Heart left ventricle (tissue), 16 donors: ENCODE measurements around the gene RAD54L. TPM values are rescaled to one million over a fixed set of nuclear protein-coding genes. Genes with fewer than 3 reads are reported as not detected.

Experiments used
- ATAC-seq, 4 donors: fragments of 200-7000 bp; cut with Tn5 transposase; one replicate each; pipeline ENCODE4 v1.9.1; 2020 to 2022; ENCODE audit warnings: moderate library complexity in 4 of 4, mild to moderate bottlenecking in 3 of 4, moderate number of reproducible peaks in 1 of 4
- DNase-seq, 5 donors: peaks; one replicate each; pipeline ENCODE4 v3.0.0-alpha.2; 2020
- H3K27ac ChIP-seq, 12 donors: fragments of 200-600 bp; sonication (generic) in 4 of 12; one replicate each; pipeline versions ENCODE4 v1.5.0 to v1.8.0; 2016 to 2022; ENCODE audit warnings: mild to moderate bottlenecking in 2 of 12
- H3K27me3 ChIP-seq, 9 donors: fragments of 200-600 bp; sonication (generic) in 2 of 9; one replicate each; pipeline versions ENCODE4 v1.5.1 to v1.8.0; 2016 to 2022; ENCODE audit warnings: mild to moderate bottlenecking in 3 of 9
- H3K36me3 ChIP-seq, 9 donors: fragments of 200-600 bp; sonication (generic) in 2 of 9; one replicate each; pipeline versions ENCODE4 v1.5.0 to v1.8.0; 2018 to 2022; ENCODE audit warnings: mild to moderate bottlenecking in 2 of 9
- H3K4me1 ChIP-seq, 12 donors: fragments of 200-600 bp; sonication (generic) in 4 of 12; one replicate each; pipeline versions ENCODE4 v1.5.0 to v1.8.0; 2016 to 2022; ENCODE audit warnings: mild to moderate bottlenecking in 3 of 12
- H3K4me3 ChIP-seq, 12 donors: fragments of 200-600 bp; sonication (generic) in 4 of 12; one replicate each; pipeline versions ENCODE4 v1.5.0 to v1.8.0; 2017 to 2022; ENCODE audit warnings: mild to moderate bottlenecking in 9 of 12, moderate library complexity in 4 of 12
- H3K9me3 ChIP-seq, 12 donors: fragments of 200-600 bp; sonication (generic) in 4 of 12; one replicate each; pipeline versions ENCODE4 v1.5.0 to v1.8.0; 2016 to 2022; ENCODE audit warnings: mild to moderate bottlenecking in 1 of 12
- CTCF ChIP-seq, 12 donors: fragments of 200-600 bp; sonication (generic) in 4 of 12; IDR thresholded peaks; one replicate each; pipeline versions ENCODE4 v1.5.0 to v1.8.0; 2018 to 2022; ENCODE audit warnings: antibody characterized with exemption in 12 of 12, mild to moderate bottlenecking in 5 of 12
- POLR2A ChIP-seq, 2 donors: fragments of 450-650 bp; IDR thresholded peaks; one replicate each; pipeline ENCODE4 v1.6.1; 2017; ENCODE audit warnings: antibody characterized with exemption in 2 of 2, mild to moderate bottlenecking in 2 of 2, moderate library complexity in 2 of 2
- WGBS, 4 donors: extraction: QIAGEN DNeasy Blood & Tissue Kit in 2 of 4; methylation state at CpG; one replicate each; pipeline versions ENCODE4 v1.1.5 to v1.1.7; 2013 to 2018; 5-methylcytosine and 5-hydroxymethylcytosine counted together
- intact Hi-C, 10 donors: fragments of 100-400 bp; cut with DNase I; formaldehyde crosslinking; loops; one replicate each; pipeline versions ENCODE4 v1.11.1 to v1.14.2; 2022
- polyA plus RNA-seq, 2 donors: library from polyadenylated mRNA; stranded (reverse); fragments of 200-250 nt; gene quantifications; one replicate each; pipeline ENCODE4 v1.2.3, GENCODE V29; 2013
- total RNA-seq, 9 donors: library from RNA; depleted of rRNA in 2 of 9; stranded (reverse); fragments of >200 nt in 2 of 9; fragmentation: NEBNext Ultra II Directional in 3 of 9; extraction: Animal tissue kit (Norgen Biotek cat#: 25700) in 3 of 9; gene quantifications; one replicate each; pipeline versions ENCODE4 v1.1.0 to v1.2.4, GENCODE V29; 2016 to 2023
- donor health status: ischemic (EF 13 %, LVEDD 7.1; RV severe dilation, severe dysfunction).
- donor health status: healthy with polysubstance abuse.
- donor health status: DM: no; HTN: yes; CAD: no.
- donor health status: DM: no; HTN: no; CAD: no.
- donor health status: ischemic (EF 25% LVEDD 6.9; RV normal size, moderate dysfunction).
- donor health status: ischemic (EF 25% LVEDD 5.7; RV mildly dilated, moderate dysfunction).
- donor health status: healthy.
- donor health status: DM: yes; HTN: yes; CAD: no.
- donor health status: ischemic (EF 35%, LVEDD 5.7; RV mildly dilated, moderate dysfunction).
- donor health status: nonischemic (EF 11% LVEDD 7.7; RV severe dilation, severe dysfunction).
- donor health status: DM: yes; HTN: yes; CAD: no.
- donor health status: PGD.
- donor health status: ischemic (EF 29% LVEDD 5.4; RV normal size, mild dysfunction).
- donor health status: nonischemic (EF 23%, LVEDD 6.1; RV moderate dilation, normal function).

RAD54L gene
- total and polyA plus RNA-seq, 11 donors, result 0.30 to 4.0 (median 0.72) TPM; not detected in 1

GRCh38 chr1:46277658-46278373 is 30.3 kb downstream of the RAD54L start:
- DNase-seq, result no peak
- H3K36me3 ChIP-seq, result peaks cover 0 to 59% (median 50%) of the 10 kb centered on the region in 9 donors
- H3K27ac ChIP-seq, result no peak overlapping the region
- no peak for TF ChIP-seq CTCF (IDR thresholded peaks at IDR 0.05)
- no peak overlapping the region for H3K4me3 ChIP-seq
- ATAC-seq, result peak in 1 of 4 donors; percentile 21
- H3K9me3 ChIP-seq, result no peaks in the 10 kb centered on the region
- intact Hi-C loops, result no loop called here
- no peaks in the 10 kb centered on the region for H3K4me1 ChIP-seq
- H3K27me3 ChIP-seq, result no peaks in the 10 kb centered on the region
- 66 to 72% (median 69%) methylated on average over 13 to 14 of the region's 14 CpGs for WGBS, 4 donors

- H3K36me3 ChIP-seq, result peaks cover 0 to 67% (median 60%) of the 10 kb centered on the region in 9 donors
- 81 to 91% (median 87%) methylated on average over 7 to 12 of the region's 12 CpGs for WGBS, 4 donors
- DNase-seq (no peak), ATAC-seq (no peak)
- H3K27me3 ChIP-seq, result no peaks in the 10 kb centered on the region
- no peak overlapping the region for H3K4me3 ChIP-seq
- intact Hi-C loops, result no loop called here
- H3K27ac ChIP-seq, result no peak overlapping the region
- TF ChIP-seq CTCF (IDR thresholded peaks at IDR 0.05), result no peak
- TF ChIP-seq POLR2A (IDR thresholded peaks at IDR 0.05), result no peak
- peaks cover 0 to 2% (median 0%) of the 10 kb centered on the region in 12 donors for H3K4me1 ChIP-seq
- H3K9me3 ChIP-seq, result no peaks in the 10 kb centered on the region
These were observed 31.2 kb downstream of the RAD54L start for GRCh38 chr1:46278807-46279206.

- H3K27ac ChIP-seq, result no peak overlapping the region
- DNase-seq (no peak), ATAC-seq (no peak)
- H3K27me3 ChIP-seq, result no peaks in the 10 kb centered on the region
- intact Hi-C loops, result no loop called here
- peaks cover 0 to 79% (median 73%) of the 10 kb centered on the region in 9 donors for H3K36me3 ChIP-seq
- 96 to 97% (median 96%) methylated on average over 2 to 3 of the region's 3 CpGs for WGBS, 4 donors
- peaks cover 0 to 12% (median 0%) of the 10 kb centered on the region in 12 donors for H3K4me1 ChIP-seq
- no peaks in the 10 kb centered on the region for H3K9me3 ChIP-seq
- TF ChIP-seq POLR2A (IDR thresholded peaks at IDR 0.05) (no peak), CTCF (IDR thresholded peaks at IDR 0.05) (no peak)
- H3K4me3 ChIP-seq, result no peak overlapping the region
These were observed 32.5 kb downstream of the RAD54L start for GRCh38 chr1:46280092-46280491.

GRCh38 chr1:46281021-46281420 is 33.5 kb downstream of the RAD54L start:
- TF ChIP-seq CTCF (IDR thresholded peaks at IDR 0.05) (no peak), POLR2A (IDR thresholded peaks at IDR 0.05) (no peak)
- Histone ChIP-seq H3K27me3 (no peaks in the 10 kb centered on the region), H3K27ac (no peak overlapping the region), H3K36me3 (peaks cover 0 to 89% (median 82%) of the 10 kb centered on the region in 9 donors), H3K4me1 (peaks cover 0 to 12% (median 0%) of the 10 kb centered on the region in 12 donors), H3K4me3 (no peak overlapping the region), H3K9me3 (no peaks in the 10 kb centered on the region)
- intact Hi-C loops, result no loop called here
- 90 to 95% (median 93%) methylated on average over 11 to 14 of the region's 14 CpGs for WGBS, 4 donors
- no peak for DNase-seq
- no peak for ATAC-seq
